ENCODE results near the gene NFKBIB. TPM values are rescaled to one million over a fixed set of nuclear protein-coding genes. Genes with fewer than 3 reads are reported as not detected.
A peak's percentile ranks its signal among the peaks of the same experiment; 100 is the strongest.

NFKBIB gene
- total RNA-seq, 1 donor = 12.7 TPM

DNA sequence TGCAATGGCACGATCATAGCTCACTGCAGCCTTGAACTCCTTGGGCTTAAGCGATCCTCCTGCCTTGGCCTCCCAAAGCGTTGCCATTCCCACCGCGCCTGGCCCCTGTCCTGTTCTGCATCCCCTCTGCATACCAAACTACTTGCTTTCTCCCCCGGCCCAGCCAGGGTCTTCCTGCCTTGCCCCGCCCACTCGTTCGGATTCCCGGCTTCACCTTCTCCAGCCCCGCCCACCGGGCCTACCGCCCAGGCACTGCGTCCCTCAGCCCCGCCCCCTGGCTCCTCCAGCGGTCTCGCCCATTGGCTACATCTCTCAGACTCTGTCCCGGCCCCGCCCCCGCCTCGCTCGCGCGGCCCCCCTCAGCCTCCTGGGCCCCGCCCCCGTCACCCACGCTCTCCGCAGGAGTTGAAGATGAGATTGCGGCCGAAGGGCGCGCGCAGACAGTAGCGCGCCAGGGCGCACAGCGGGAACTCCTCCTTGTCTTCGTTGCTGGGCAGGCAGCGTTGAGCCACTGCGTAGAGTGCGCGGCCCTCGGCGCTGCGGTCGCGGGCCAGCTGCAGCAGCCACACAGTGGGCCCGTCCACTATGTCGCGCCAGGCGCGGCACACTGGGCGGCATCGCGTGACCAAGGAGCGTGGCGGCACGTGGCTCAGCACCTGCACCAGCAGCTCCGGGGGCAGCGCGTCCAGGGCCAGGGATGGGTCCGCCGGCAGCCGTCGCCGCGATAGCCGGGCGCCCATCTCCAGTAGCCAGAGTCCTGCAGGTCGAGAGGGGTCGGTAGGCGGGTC lies 50.0 kb downstream of the NFKBIB start:
- TF ChIP-seq, protein P1, sequence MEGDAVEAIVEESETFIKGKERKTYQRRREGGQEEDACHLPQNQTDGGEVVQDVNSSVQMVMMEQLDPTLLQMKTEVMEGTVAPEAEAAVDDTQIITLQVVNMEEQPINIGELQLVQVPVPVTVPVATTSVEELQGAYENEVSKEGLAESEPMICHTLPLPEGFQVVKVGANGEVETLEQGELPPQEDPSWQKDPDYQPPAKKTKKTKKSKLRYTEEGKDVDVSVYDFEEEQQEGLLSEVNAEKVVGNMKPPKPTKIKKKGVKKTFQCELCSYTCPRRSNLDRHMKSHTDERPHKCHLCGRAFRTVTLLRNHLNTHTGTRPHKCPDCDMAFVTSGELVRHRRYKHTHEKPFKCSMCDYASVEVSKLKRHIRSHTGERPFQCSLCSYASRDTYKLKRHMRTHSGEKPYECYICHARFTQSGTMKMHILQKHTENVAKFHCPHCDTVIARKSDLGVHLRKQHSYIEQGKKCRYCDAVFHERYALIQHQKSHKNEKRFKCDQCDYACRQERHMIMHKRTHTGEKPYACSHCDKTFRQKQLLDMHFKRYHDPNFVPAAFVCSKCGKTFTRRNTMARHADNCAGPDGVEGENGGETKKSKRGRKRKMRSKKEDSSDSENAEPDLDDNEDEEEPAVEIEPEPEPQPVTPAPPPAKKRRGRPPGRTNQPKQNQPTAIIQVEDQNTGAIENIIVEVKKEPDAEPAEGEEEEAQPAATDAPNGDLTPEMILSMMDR (IDR thresholded peaks at IDR 0.05; ENCODE audit: extremely low read depth, low read depth, low read length) = no peak
- Histone ChIP-seq H3K4me1 (ENCODE audit: insufficient read depth, low read length) (no peaks in the 10 kb centered on the region), H3K79me2 (ENCODE audit: insufficient read depth, low read length) (no peaks in the 10 kb centered on the region), H3K4me2 (ENCODE audit: insufficient read depth, low read length) (peak overlapping the region; percentile 65), H3K27ac (ENCODE audit: low read depth, low read length) (no peak overlapping the region), H3K36me3 (ENCODE audit: insufficient read depth, low read length) (peaks cover 2% of the 10 kb centered on the region), H3K9me3 (ENCODE audit: low read depth, low read length) (no peaks in the 10 kb centered on the region), H2AFZ (ENCODE audit: low read length) (peak overlapping the region; percentile 47), H3K27me3 (ENCODE audit: insufficient read depth, low read length) (no peaks in the 10 kb centered on the region), H4K20me1 (ENCODE audit: insufficient read depth, low read length) (peaks cover 3% of the 10 kb centered on the region), H3K4me3 (ENCODE audit: insufficient read depth, low read length) (peak overlapping the region; percentile 55)
- peak; percentile 91 for DNase-seq (ENCODE audit: insufficient read length, low spot score, missing footprints)

DNA sequence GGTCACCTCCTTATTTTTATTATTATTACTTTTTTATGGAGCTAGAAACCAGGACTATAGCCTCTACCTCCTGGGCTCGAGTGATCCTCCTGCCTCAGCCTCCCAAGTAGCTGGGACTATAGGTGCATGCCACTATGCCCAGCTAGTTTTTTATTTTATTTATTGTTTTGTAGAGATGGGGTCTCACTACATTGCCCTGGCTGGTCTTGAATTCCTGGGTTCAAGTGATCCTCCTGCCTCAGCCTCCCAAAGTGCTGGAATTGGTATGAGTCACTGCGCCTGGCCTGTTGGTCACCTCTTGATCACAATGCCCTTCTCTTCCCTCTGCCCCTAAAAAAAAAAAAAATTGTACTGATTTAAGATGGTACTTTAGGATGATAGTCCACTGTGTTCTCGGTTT lies 51.4 kb downstream of the NFKBIB start:
- H2AFZ ChIP-seq (ENCODE audit: low read length) = no peak overlapping the region
- no peaks in the 10 kb centered on the region for H3K4me1 ChIP-seq (ENCODE audit: insufficient read depth, low read length)
- TF ChIP-seq, protein P1 (IDR thresholded peaks at IDR 0.05; ENCODE audit: extremely low read depth, low read depth, low read length) = no peak
- no peaks in the 10 kb centered on the region for H3K79me2 ChIP-seq (ENCODE audit: insufficient read depth, low read length)
- H3K4me2 ChIP-seq (ENCODE audit: insufficient read depth, low read length) = no peak overlapping the region
- DNase-seq (ENCODE audit: insufficient read length, low spot score, missing footprints) = no peak
- peaks cover 3% of the 10 kb centered on the region for H4K20me1 ChIP-seq (ENCODE audit: insufficient read depth, low read length)
- H3K9me3 ChIP-seq (ENCODE audit: low read depth, low read length) = no peaks in the 10 kb centered on the region
- H3K36me3 ChIP-seq (ENCODE audit: insufficient read depth, low read length) = peaks cover under 1% of the 10 kb centered on the region
- no peaks in the 10 kb centered on the region for H3K27me3 ChIP-seq (ENCODE audit: insufficient read depth, low read length)
- H3K27ac ChIP-seq (ENCODE audit: low read depth, low read length) = no peak overlapping the region
- no peak overlapping the region for H3K4me3 ChIP-seq (ENCODE audit: insufficient read depth, low read length)

DNA sequence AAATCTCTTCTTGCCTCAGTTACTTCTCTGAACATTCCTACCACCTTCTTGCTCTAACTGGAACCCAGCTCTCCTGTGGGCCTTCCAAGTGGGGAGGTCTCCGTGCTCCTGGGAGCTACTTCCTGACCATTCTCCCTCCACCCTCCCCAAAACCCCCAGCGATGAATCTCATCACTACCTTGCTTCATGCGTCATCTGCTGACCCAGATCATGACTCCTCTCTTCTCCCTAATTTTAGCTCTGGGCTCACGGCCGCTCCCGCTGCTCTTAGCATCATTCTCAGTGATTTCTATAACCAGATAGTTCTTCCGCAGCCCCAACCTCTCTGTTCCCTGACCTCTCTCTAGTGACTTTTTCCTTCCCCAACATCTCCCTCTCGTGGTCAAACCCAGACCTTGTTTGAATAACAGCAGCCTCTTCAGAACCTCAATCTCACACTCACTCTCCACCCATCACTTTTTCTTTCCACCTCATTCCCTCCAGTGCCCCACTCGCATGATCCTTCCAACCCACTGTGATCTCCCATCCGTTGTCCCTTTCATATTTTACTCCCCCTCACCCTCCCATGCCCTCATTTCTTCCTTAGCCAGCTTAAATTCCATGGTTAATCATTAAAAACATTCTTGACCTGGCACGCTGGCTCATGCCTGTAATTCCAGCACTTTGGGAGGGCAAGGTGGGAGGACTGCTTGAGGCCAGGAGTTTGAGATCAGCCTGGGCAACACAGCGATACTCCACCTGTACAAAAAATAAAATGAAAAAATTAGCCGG lies 52.8 kb downstream of the NFKBIB start:
- Histone ChIP-seq H3K4me1 (ENCODE audit: insufficient read depth, low read length) (no peaks in the 10 kb centered on the region), H2AFZ (ENCODE audit: low read length) (no peak overlapping the region), H3K27me3 (ENCODE audit: insufficient read depth, low read length) (no peaks in the 10 kb centered on the region), H3K27ac (ENCODE audit: low read depth, low read length) (no peak overlapping the region), H3K9me3 (ENCODE audit: low read depth, low read length) (no peaks in the 10 kb centered on the region), H4K20me1 (ENCODE audit: insufficient read depth, low read length) (peaks cover 3% of the 10 kb centered on the region), H3K36me3 (ENCODE audit: insufficient read depth, low read length) (peaks cover 3% of the 10 kb centered on the region), H3K4me2 (ENCODE audit: insufficient read depth, low read length) (no peak overlapping the region), H3K79me2 (ENCODE audit: insufficient read depth, low read length) (no peaks in the 10 kb centered on the region), H3K4me3 (ENCODE audit: insufficient read depth, low read length) (no peak overlapping the region)
- DNase-seq (ENCODE audit: insufficient read length, low spot score, missing footprints) = peak; percentile 32
- TF ChIP-seq, protein P1 (IDR thresholded peaks at IDR 0.05; ENCODE audit: extremely low read depth, low read depth, low read length) = peak; percentile 5

DNA sequence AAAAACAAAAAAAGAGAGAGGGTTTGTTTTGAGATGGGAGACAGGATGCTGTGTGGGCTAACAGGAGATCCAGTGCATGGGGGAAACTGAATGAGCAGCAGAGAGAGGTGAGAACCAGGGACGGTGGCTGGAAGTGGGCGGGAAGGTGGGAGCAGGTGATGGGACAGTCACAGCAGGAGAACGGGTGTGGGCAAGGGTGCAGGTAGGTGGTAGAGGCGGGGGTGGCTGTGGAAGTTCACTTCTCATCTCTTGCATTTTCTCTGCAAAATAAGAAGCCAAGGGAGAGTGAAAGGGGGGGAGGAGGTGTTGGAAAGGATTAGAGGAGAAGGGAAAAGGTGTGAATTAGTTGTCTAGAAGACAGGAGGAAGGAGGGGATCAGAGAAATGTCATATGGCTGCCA lies 53.9 kb downstream of the NFKBIB start:
- peaks cover 3% of the 10 kb centered on the region for H4K20me1 ChIP-seq (ENCODE audit: insufficient read depth, low read length)
- DNase-seq (ENCODE audit: insufficient read length, low spot score, missing footprints) = no peak
- no peak overlapping the region for H3K4me3 ChIP-seq (ENCODE audit: insufficient read depth, low read length)
- H3K4me1 ChIP-seq (ENCODE audit: insufficient read depth, low read length) = no peaks in the 10 kb centered on the region
- H3K79me2 ChIP-seq (ENCODE audit: insufficient read depth, low read length) = no peaks in the 10 kb centered on the region
- no peak overlapping the region for H3K4me2 ChIP-seq (ENCODE audit: insufficient read depth, low read length)
- no peaks in the 10 kb centered on the region for H3K9me3 ChIP-seq (ENCODE audit: low read depth, low read length)
- peaks cover 3% of the 10 kb centered on the region for H3K36me3 ChIP-seq (ENCODE audit: insufficient read depth, low read length)
- H2AFZ ChIP-seq (ENCODE audit: low read length) = no peak overlapping the region
- no peak overlapping the region for H3K27ac ChIP-seq (ENCODE audit: low read depth, low read length)
- no peaks in the 10 kb centered on the region for H3K27me3 ChIP-seq (ENCODE audit: insufficient read depth, low read length)
- TF ChIP-seq, protein P1 (IDR thresholded peaks at IDR 0.05; ENCODE audit: extremely low read depth, low read depth, low read length) = no peak

Measured in osteoblast (primary cell).